Muscle layer of colon (tissue), 2 donors: ENCODE results near the gene CAMKMT.

ENCODE experiments used
- H3K27ac ChIP-seq: one replicate; pipeline ENCODE4 v1.7.0; 2013; ENCODE audit warnings: low read depth, mild to moderate bottlenecking, low read length, moderate library complexity
- H3K27me3 ChIP-seq, 2 donors: one replicate each; pipeline ENCODE4 v1.7.0; 2013; ENCODE audit warnings: low read length in 2 of 2, mild to moderate bottlenecking in 2 of 2; ENCODE audit not compliant: insufficient read depth in 2 of 2, control insufficient read depth in 1 of 2
- H3K36me3 ChIP-seq: one replicate; pipeline ENCODE4 v1.7.0; 2013; ENCODE audit warnings: mild to moderate bottlenecking, low read length; ENCODE audit not compliant: insufficient read depth
- H3K4me1 ChIP-seq: one replicate; pipeline ENCODE4 v1.7.0; 2013; ENCODE audit warnings: mild to moderate bottlenecking, low read length; ENCODE audit not compliant: insufficient read depth
- H3K4me3 ChIP-seq, 2 donors: one replicate each; pipeline ENCODE4 v1.7.0; 2013; ENCODE audit warnings: low read length in 2 of 2, low read depth in 1 of 2, mild to moderate bottlenecking in 1 of 2, moderate library complexity in 1 of 2
- H3K9ac ChIP-seq: one replicate; pipeline ENCODE4 v1.7.0; 2013; ENCODE audit warnings: low read length
- H3K9me3 ChIP-seq: one replicate; pipeline ENCODE4 v1.7.0; 2013; ENCODE audit warnings: mild to moderate bottlenecking, low read length
- donor health status: abdominal sarcoma.
- donor health status: Adenocarcinoma of cecum.

The CAMKMT gene

DNA sequence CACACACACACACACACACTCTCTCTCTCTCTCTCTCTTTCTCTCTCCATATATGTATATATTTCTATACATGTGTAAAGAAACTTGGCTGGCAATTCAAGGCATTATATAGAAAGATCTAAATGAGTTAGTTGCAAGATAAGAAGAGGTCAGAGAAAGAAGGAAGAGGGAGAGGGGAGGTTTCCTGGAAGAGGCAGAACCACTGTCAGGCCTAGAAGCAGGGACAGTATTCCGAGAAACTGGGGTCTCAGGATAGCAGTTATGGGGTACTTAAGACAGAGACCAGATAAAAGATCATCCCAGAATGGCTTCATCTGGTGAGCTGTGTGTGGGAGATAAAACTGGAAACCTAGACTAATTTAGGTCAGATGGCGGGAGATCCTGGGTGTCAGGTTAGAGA lies 180.8 kb downstream of the CAMKMT start:
- H3K27ac ChIP-seq = no peak overlapping the region
- no peaks in the 10 kb centered on the region for H3K27me3 ChIP-seq
- no peak overlapping the region for H3K4me3 ChIP-seq
- H3K9ac ChIP-seq = no peak overlapping the region
- no peaks in the 10 kb centered on the region for H3K4me1 ChIP-seq
- H3K36me3 ChIP-seq = no peaks in the 10 kb centered on the region
- no peaks in the 10 kb centered on the region for H3K9me3 ChIP-seq

DNA sequence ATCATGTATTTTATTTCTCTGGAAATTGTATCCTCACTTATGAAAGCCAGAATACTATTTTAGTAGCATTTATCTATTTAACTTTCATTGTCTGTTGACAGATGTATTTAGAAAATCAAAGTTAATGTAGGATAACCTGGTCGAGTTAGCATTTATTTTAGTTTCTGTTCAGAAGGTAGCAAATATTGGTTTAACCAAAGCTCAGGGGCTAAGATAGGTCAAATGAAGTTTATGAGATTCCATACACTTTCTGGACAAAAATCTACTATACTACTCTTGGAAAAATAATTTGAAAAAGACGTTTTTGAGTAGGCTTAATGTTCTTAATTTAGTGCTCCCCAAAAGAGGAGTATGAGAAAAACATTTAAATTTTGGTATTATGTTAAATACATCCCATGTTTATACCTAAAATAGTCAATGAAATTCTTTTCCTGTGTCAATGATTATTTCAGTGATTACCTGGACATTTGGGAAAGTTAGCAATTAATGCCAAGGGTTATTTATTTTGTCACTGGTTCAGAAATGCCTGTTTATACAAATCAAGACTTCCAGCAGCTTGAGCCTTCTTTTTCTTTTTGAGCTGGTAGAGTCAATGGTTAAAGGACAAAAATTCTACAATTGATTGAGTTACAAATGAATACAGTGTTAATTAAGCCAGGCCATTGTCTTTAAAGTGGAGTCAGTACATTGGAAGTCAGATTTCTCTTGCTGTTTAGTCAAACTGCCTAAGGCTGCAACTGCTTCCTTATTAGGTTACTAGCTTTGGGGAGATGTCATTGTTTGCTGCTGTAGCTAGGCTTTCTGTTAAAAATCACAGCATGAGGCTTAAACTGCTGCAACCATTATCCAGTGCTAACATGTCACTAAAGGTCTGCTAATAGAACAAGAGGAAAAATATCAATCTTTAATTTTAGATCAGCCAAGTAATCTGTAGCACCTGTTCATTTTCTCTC lies 182.3 kb downstream of the CAMKMT start:
- no peak overlapping the region for H3K4me3 ChIP-seq
- no peaks in the 10 kb centered on the region for H3K36me3 ChIP-seq
- no peaks in the 10 kb centered on the region for H3K27me3 ChIP-seq
- no peaks in the 10 kb centered on the region for H3K4me1 ChIP-seq
- H3K9ac ChIP-seq = no peak overlapping the region
- H3K27ac ChIP-seq = no peak overlapping the region
- no peaks in the 10 kb centered on the region for H3K9me3 ChIP-seq

DNA sequence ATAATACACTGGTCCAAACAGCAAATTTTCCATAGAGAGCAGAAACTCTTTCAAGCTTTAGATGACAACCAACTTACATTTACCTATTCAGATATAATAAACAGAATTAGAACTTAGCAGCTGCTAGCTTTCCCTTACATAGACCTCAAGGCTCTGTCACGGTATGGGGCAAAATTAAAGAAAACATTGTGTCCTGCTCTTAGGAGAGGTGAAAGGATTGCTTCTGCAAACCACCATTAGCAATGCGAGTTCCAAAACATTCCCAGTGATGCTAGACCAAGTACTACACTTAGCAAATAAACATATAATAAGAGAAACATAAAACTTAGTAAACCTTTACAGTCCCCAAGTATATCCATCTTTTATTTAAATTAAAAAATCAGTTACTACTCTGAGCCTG lies 183.3 kb downstream of the CAMKMT start:
- H3K9me3 ChIP-seq = no peaks in the 10 kb centered on the region

DNA sequence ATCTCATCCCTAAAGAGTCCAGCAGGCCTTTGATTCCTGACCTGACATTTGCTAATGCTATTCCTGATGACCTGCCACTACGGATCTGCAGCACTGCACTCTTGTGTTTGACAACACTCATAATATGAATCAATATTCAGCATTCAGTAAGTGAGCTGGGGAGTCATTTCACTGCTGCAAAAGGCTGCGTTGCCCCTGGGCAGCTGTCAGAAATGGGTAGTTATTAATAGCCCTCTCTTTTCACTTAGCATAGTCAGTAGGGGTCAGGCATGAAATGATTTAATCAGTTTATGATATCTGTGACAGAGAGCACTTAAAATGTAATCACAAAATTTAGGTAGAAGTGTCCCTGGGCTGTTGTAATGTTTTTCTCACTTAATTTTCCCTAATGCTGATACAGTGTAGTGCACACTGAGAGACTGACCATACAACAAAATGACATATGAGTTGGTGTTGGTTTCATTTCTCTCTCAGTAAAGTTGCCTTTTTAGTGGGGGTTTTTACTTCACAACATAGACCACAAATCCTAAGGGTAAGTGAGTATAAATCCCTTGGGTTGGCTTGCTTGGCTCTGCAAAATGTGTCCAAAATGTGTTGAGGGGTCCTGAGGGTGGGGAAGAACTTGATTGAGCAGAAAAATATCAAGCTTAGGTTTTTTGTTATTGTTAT lies 184.8 kb downstream of the CAMKMT start:
- Histone ChIP-seq H3K4me1 (no peaks in the 10 kb centered on the region), H3K27ac (no peak overlapping the region), H3K4me3 (no peak overlapping the region), H3K36me3 (no peaks in the 10 kb centered on the region), H3K9ac (no peak overlapping the region), H3K27me3 (no peaks in the 10 kb centered on the region), H3K9me3 (no peaks in the 10 kb centered on the region)

More for the DNA sequence above, 183.3 kb downstream of the CAMKMT start:
- Histone ChIP-seq H3K27ac (no peak overlapping the region), H3K36me3 (no peaks in the 10 kb centered on the region), H3K4me1 (no peaks in the 10 kb centered on the region), H3K4me3 (no peak overlapping the region), H3K9ac (no peak overlapping the region), H3K27me3 (no peaks in the 10 kb centered on the region)

DNA sequence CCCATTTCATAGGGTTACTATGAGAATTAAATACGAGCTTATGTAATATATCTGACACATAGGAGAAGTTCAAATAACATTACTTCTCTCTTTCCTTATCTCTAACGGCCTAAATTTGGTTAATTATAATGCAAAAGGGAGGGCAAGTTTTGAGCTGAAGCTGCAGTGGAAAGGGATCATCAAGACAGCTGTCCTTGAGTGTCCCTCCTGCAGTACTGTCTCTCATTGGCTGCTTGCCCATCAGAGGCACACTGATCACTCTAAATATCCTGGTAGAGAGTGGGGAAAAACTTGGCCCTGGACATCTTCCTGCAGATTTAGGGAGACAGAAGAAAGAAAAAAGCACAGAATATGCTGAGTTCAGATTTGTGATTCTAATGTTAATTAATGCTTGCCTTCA lies 186.0 kb downstream of the CAMKMT start:
- Histone ChIP-seq H3K9me3 (no peaks in the 10 kb centered on the region), H3K36me3 (no peaks in the 10 kb centered on the region), H3K27ac (no peak overlapping the region), H3K27me3 (no peaks in the 10 kb centered on the region), H3K4me1 (no peaks in the 10 kb centered on the region), H3K9ac (no peak overlapping the region), H3K4me3 (no peak overlapping the region)

DNA sequence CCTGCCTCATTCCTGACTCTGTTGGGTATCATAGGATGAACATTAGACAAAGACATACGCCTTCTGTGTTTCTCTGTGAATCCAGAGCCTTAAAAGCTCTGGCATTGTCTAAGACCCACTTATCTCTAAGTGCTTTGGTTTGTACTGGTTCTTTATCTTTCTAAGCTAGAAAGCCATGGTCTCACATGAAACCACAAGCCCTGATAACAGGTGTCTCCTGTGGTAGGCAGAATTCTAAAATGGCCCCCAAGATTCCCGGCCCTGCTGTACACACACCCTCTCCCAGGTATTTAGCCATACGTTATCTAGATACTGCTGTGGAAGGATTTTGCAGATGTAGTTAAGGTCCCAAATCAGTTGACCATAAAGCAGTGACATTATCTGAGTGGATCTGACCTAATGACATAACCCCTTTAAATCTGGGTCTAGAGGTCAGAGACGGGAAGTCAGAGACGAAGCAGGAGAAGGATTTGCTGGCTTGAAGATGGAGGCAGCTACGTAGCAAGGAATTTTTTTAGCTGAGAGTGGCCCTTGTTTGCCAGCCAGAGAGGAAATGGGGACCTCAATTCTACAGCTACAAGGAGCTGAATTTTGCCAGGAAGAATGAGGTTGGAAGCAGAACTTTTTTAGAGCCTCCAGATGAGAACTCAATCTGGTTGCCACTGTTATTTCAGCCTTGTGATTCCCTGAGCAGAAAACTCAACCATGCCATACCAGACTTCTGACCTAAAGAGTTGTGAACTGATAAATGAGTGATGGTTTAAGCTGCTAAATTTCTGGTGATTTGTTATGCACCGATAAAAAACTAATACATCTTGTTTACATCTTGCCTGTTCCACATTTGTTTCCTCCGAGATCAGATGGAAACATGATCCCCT lies 186.7 kb downstream of the CAMKMT start:
- no peaks in the 10 kb centered on the region for H3K27me3 ChIP-seq
- H3K27ac ChIP-seq = no peak overlapping the region
- H3K9ac ChIP-seq = no peak overlapping the region
- H3K4me1 ChIP-seq = no peaks in the 10 kb centered on the region
- no peaks in the 10 kb centered on the region for H3K36me3 ChIP-seq
- no peaks in the 10 kb centered on the region for H3K9me3 ChIP-seq
- H3K4me3 ChIP-seq = no peak overlapping the region

DNA sequence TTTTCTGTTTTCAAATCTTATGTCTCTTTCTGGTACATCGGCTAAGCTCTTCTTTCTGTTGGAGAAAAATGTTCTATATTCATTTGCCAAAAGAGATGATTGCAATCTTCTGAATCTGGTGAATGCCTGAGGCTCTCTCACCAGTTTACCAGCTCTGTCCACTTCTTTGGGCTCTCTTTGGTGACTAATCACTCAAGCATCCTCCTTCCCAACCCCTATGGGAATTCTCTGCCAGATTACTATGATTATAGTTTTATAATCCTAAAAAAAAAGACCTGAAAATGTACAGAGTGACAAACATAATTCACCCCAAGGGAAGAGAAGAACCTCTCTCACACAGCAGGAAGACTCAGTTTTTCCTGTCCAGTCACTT lies 187.3 kb downstream of the CAMKMT start:
- Histone ChIP-seq H3K27ac (no peak overlapping the region), H3K4me3 (no peak overlapping the region), H3K4me1 (no peaks in the 10 kb centered on the region), H3K27me3 (no peaks in the 10 kb centered on the region), H3K36me3 (no peaks in the 10 kb centered on the region), H3K9me3 (no peaks in the 10 kb centered on the region), H3K9ac (no peak overlapping the region)

DNA sequence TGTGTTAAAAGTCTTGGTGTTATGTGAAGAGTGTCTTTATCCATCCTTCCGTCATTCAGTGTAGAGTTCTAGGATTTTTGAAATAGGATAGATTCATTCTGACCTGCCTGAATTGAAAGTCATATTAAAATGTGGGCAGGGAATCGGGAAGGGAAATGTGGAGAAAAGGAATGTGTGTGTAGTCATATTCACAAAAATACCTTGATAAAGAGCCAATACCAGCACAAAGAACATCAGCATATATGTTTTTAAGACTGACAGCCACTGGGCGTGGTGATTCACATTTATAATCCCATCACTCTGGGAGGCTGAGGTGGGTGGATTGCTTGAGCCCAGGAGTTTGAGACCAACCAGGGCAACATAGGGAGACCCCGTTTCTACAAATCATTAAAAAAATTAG lies 188.1 kb downstream of the CAMKMT start:
- Histone ChIP-seq H3K9ac (no peak overlapping the region), H3K4me3 (no peak overlapping the region), H3K4me1 (no peaks in the 10 kb centered on the region), H3K36me3 (no peaks in the 10 kb centered on the region), H3K27me3 (no peaks in the 10 kb centered on the region), H3K9me3 (no peaks in the 10 kb centered on the region), H3K27ac (no peak overlapping the region)

DNA sequence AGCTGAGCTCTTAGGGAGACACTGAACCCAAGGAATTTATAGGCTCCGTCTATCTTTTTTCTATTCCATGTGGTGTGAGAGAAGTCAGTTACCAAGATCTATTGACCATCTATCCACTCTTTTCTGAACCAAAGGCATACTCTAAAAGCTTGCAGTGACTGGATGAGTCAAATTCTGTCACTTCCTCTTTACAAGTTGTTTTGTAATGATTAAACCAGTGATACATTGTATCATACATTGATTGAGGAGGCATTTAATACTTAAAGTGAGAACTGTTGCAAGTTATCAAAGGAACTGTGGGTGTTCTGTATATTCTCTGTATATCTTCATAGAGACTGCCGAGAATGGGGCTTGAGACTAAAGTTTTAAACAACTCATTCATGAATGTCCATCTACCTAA lies 188.8 kb downstream of the CAMKMT start:
- Histone ChIP-seq H3K9me3 (no peaks in the 10 kb centered on the region), H3K4me1 (no peaks in the 10 kb centered on the region), H3K9ac (no peak overlapping the region), H3K27ac (no peak overlapping the region), H3K36me3 (no peaks in the 10 kb centered on the region), H3K27me3 (no peaks in the 10 kb centered on the region), H3K4me3 (no peak overlapping the region)

DNA sequence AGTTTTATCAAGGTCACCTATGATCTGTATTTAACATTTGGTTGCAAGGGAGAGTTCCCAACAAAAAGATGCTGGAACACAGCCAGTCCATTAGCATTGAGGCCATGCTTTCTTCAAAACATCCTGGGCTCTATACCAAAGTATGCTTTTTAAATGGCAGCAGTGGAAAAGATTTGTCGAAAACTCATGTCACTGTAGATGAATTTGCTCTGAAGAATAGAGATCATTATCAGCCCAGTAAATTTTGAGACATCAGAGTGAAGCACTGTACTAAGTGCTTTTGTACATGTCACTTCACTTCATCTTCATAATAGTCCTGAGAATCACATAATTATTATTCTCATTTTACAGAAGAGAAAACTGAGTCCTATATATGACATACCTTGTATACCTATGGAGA lies 189.8 kb downstream of the CAMKMT start:
- no peaks in the 10 kb centered on the region for H3K27me3 ChIP-seq
- H3K4me3 ChIP-seq = no peak overlapping the region
- no peaks in the 10 kb centered on the region for H3K36me3 ChIP-seq
- no peak overlapping the region for H3K9ac ChIP-seq
- no peaks in the 10 kb centered on the region for H3K4me1 ChIP-seq
- no peak overlapping the region for H3K27ac ChIP-seq
- no peaks in the 10 kb centered on the region for H3K9me3 ChIP-seq

DNA sequence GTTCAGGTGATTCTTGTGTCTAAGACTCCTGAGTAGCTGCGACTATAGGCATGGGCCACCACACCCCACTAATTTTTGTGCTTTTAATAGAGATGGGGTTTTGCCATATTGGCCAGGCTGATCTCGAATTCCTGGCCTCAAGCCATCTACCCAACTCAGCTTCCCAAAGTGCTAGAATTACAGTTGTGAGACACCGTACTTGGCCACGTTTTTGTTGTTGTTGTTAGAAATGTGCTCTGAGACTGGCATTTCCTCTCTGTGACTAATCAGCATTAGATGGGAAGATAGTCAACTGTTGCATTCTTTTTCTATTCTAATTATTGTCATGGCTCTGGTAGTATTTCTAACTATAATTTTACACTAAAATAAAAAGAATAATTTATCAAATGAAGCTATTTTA lies 191.7 kb downstream of the CAMKMT start:
- Histone ChIP-seq H3K9me3 (no peaks in the 10 kb centered on the region), H3K36me3 (no peaks in the 10 kb centered on the region), H3K9ac (no peak overlapping the region), H3K4me1 (no peaks in the 10 kb centered on the region), H3K27ac (no peak overlapping the region), H3K4me3 (no peak overlapping the region), H3K27me3 (no peaks in the 10 kb centered on the region)
